Mammary epithelial cell (primary cell): ENCODE data around the gene LGALS7.

ENCODE experiments used
- EZH2 ChIP-seq: IDR thresholded peaks from 2 replicates; pipeline ENCODE4 v1.6.1; 2012; ENCODE audit warnings: low read length, inconsistent platforms, borderline replicate concordance
- TF ChIP-seq, protein P1 (sequence below), 2 donors: IDR thresholded peaks in 1 of 2; conservative IDR thresholded peaks in 1 of 2; 2 replicates each; pipeline ENCODE4 v1.5.1; 2011 to 2012; ENCODE audit warnings: inconsistent platforms in 2 of 2, low read length in 2 of 2, mild to moderate bottlenecking in 2 of 2, control low read depth in 1 of 2, low read depth in 1 of 2; ENCODE audit not compliant: insufficient read depth in 1 of 2; ENCODE audit errors: extremely low read depth in 1 of 2

DNA sequence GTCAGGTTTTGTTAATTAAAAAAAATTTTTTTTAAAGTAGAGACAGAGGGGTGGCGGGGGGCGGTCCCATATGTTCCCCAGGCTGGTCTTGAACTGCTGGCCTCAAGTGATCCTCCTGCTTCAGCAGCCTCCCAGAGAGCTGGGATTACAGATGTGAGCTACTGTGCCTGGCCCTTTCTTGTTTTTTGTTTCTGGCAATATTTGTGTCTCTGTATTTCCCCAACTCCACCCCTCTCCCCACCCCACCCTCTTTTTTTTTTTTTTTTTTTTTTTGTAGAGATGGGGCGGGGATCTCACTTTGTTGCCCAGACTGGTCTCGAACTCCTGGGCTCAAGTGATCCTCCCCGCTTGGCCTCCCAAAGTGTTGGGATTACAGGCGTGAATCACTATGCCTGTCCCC lies 28.4 kb downstream of the LGALS7 start:
- TF ChIP-seq, protein P1, sequence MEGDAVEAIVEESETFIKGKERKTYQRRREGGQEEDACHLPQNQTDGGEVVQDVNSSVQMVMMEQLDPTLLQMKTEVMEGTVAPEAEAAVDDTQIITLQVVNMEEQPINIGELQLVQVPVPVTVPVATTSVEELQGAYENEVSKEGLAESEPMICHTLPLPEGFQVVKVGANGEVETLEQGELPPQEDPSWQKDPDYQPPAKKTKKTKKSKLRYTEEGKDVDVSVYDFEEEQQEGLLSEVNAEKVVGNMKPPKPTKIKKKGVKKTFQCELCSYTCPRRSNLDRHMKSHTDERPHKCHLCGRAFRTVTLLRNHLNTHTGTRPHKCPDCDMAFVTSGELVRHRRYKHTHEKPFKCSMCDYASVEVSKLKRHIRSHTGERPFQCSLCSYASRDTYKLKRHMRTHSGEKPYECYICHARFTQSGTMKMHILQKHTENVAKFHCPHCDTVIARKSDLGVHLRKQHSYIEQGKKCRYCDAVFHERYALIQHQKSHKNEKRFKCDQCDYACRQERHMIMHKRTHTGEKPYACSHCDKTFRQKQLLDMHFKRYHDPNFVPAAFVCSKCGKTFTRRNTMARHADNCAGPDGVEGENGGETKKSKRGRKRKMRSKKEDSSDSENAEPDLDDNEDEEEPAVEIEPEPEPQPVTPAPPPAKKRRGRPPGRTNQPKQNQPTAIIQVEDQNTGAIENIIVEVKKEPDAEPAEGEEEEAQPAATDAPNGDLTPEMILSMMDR (conservative IDR thresholded peaks at IDR 0.05 in 1 of 2, IDR thresholded peaks at IDR 0.05 in 1 of 2; ENCODE audit: extremely low read depth in 1 of 2, insufficient read depth in 1 of 2, low read depth in 1 of 2, low read length in 2 of 2) = no peak
- no peak for TF ChIP-seq EZH2
